Activated naive CD8-positive, alpha-beta T cell treated with anti-CD3 and anti-CD28 coated beads, Interleukin-2, amount 10 ng/mL, durations not matched to agents 7 days and 5 days (primary cell): ENCODE results near the gene C14orf119. TPM values are rescaled to one million over a fixed set of nuclear protein-coding genes. Genes with fewer than 3 reads are reported as not detected.

Experiments
- ATAC-seq: fragments of 150-1000 bp; cut with Tn5 transposase; one replicate; pipeline ENCODE4 v1.10.0; 2021; ENCODE audit warnings: low read depth, moderate library complexity
- POLR2A ChIA-PET: fragments of 350-600 bp; sonication (Branson Sonifier 250); formaldehyde crosslinking; loops from one replicate; lab custom pipeline; 2021; ENCODE audit warnings: antibody characterized with exemption; lab: Charles Lee
- DNase-seq: peaks from one replicate; pipeline ENCODE4 v3.0.0; 2021
- H3K27ac Mint-ChIP-seq: one replicate; pipeline ENCODE4 v1.8.0; 2022; ENCODE audit warnings: mild to moderate bottlenecking, mixed read lengths
- H3K27me3 Mint-ChIP-seq: one replicate; pipeline ENCODE4 v1.8.0; 2022; ENCODE audit warnings: mild to moderate bottlenecking, moderate library complexity, mixed read lengths
- H3K36me3 Mint-ChIP-seq: one replicate; pipeline ENCODE4 v1.8.0; 2021; ENCODE audit warnings: mild to moderate bottlenecking, mixed read lengths
- H3K4me1 Mint-ChIP-seq: one replicate; pipeline ENCODE4 v1.8.0; 2021; ENCODE audit warnings: mixed read lengths
- H3K4me3 Mint-ChIP-seq: one replicate; pipeline ENCODE4 v1.8.0; 2022; ENCODE audit warnings: mild to moderate bottlenecking, moderate library complexity, mixed read lengths
- H3K9me3 Mint-ChIP-seq: one replicate; pipeline ENCODE4 v1.8.0; 2021; ENCODE audit warnings: mixed read lengths
- total RNA-seq, 2 experiments: library from RNA; stranded (reverse); gene quantifications; one replicate each; pipeline ENCODE4 v1.2.3, GENCODE V29; 2021

Gene C14orf119
- total RNA-seq, 2 experiments from 2014 or later = 46.6 to 47.4 TPM

DNA sequence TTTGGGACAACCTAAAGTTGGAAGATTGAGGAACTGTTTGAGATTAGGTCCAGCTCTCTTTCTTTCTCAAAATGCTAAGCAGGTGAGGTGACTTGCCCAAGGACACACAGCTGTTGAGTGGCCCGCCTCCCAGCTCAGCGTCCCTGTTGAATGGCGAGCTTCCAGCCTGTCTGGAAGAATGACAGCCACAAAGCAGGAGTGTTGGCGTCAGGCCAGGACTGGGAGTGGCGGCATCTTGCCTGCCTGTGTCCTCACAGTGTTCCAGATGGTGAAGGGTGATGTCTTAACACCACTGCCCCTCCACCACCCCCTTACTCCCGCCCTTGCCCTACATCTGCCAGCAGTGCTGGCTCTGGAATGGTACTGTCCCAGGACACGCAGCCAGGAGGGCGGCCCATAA, 28.1 kb downstream of the C14orf119 start:
- Mint-ChIP-seq H3K27me3 (no peaks in the 10 kb centered on the region), H3K27ac (no peak overlapping the region), H3K4me3 (no peak overlapping the region), H3K4me1 (peaks cover 32% of the 10 kb centered on the region), H3K36me3 (no peaks in the 10 kb centered on the region), H3K9me3 (no peaks in the 10 kb centered on the region)
- DNase-seq (no peak), ATAC-seq (no peak)
- POLR2A ChIA-PET = no interaction called here

- H3K27me3 Mint-ChIP-seq = no peaks in the 10 kb centered on the region
- ATAC-seq (no peak), DNase-seq (no peak)
- no peak overlapping the region for H3K27ac Mint-ChIP-seq
- no peak overlapping the region for H3K4me3 Mint-ChIP-seq
- H3K4me1 Mint-ChIP-seq = peaks cover 29% of the 10 kb centered on the region
- no peaks in the 10 kb centered on the region for H3K36me3 Mint-ChIP-seq
- H3K9me3 Mint-ChIP-seq = no peaks in the 10 kb centered on the region
- POLR2A ChIA-PET = interaction anchor here (0.9 kb wide), 1 partner anchor 58 kb away, joined by 3 read pairs; no protein-coding TSS in a partner anchor
Measured at GRCh38 chr14:23124337-23124954, 29.1 kb downstream of the C14orf119 start.

GRCh38 chr14:23125011-23125410, 29.7 kb downstream of the C14orf119 start:
- no peaks in the 10 kb centered on the region for H3K27me3 Mint-ChIP-seq
- H3K9me3 Mint-ChIP-seq = no peaks in the 10 kb centered on the region
- ATAC-seq (no peak), DNase-seq (no peak)
- no peaks in the 10 kb centered on the region for H3K36me3 Mint-ChIP-seq
- peaks cover 25% of the 10 kb centered on the region for H3K4me1 Mint-ChIP-seq
- H3K4me3 Mint-ChIP-seq = no peak overlapping the region
- POLR2A ChIA-PET = interaction anchor here (0.9 kb wide), 1 partner anchor 57 kb away, joined by 3 read pairs; no protein-coding TSS in a partner anchor
- no peak overlapping the region for H3K27ac Mint-ChIP-seq

DNA sequence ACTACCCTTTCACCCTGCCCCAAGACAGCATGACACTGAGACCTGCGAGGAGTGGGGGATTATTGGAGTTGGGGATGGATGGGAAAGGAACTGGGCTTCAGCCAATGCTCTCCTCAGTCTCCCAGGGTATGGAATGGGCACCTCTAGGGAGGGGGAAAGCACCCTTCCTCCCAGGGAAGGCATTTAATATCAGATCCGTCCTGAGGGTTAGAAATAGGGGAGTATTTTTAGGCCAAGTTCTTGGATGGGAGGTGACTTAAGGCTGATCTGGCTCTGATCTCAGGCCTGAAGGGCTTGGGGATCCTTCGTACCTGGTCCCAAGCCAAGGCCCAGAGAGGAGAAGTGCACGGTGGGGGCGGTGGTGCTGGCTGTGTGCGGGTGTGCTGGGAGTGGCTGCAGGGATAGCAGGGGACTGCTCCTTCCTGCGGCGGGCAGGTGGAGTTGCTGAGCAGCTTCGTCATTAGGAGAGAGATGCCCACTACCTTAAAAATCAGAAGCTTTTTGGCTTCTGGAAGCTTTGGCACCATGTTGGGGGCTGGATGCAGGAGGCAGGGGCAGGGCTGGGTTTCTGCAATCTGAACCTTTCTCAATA, 30.7 kb downstream of the C14orf119 start:
- no peaks in the 10 kb centered on the region for H3K9me3 Mint-ChIP-seq
- H3K36me3 Mint-ChIP-seq = no peaks in the 10 kb centered on the region
- H3K27ac Mint-ChIP-seq = no peak overlapping the region

DNA sequence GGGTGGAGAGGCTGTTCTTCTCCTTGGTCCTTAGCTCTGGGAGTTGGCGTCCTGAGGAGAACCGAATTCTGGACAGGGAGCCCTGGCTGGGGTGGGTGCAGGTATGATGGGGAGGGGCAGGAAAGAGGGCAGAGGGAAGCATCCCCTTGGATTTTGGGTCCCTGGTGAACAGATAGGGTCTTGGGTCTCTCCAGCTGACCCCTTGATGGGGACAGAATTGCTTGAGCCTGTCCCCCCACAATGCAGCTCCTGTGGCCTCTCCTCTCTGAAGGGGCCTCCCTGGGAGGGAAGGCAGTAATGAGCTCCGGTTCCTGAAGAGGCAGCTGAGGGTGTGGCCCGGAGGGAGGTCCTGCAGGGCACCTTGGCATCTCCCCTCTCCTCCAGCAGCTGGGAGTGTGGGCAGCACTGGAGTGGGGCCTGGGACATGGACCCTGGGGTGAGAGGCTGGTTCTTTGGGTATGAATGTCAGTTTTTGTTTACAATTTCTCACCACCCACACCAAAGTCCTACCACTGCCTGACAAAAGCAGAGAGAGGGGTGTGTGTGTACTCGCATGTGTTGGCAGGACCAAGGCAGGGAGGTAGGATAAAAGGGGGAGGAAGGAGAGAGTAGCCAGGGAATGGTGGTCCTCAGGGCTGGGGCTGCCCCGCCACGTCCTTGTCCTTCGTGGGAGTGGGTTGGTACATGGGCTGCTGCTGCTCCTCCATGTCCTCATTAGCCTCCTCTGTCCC, 31.4 kb downstream of the C14orf119 start:
- no peak overlapping the region for H3K4me3 Mint-ChIP-seq
- DNase-seq (no peak), ATAC-seq (no peak)
- peaks cover 9% of the 10 kb centered on the region for H3K4me1 Mint-ChIP-seq
- POLR2A ChIA-PET = no interaction called here
- no peaks in the 10 kb centered on the region for H3K27me3 Mint-ChIP-seq
- H3K9me3 Mint-ChIP-seq = no peaks in the 10 kb centered on the region
- H3K27ac Mint-ChIP-seq = no peak overlapping the region
- H3K36me3 Mint-ChIP-seq = no peaks in the 10 kb centered on the region

More for the DNA sequence above, 30.7 kb downstream of the C14orf119 start:
- no peak overlapping the region for H3K4me3 Mint-ChIP-seq
- POLR2A ChIA-PET = no interaction called here
- no peaks in the 10 kb centered on the region for H3K27me3 Mint-ChIP-seq
- no peak for ATAC-seq
- H3K4me1 Mint-ChIP-seq = peaks cover 15% of the 10 kb centered on the region
- DNase-seq = no peak

GRCh38 chr14:23127861-23128260, 32.6 kb downstream of the C14orf119 start:
- DNase-seq (no peak), ATAC-seq (no peak)
- POLR2A ChIA-PET = no interaction called here
- H3K4me1 Mint-ChIP-seq = peaks cover 9% of the 10 kb centered on the region
- no peak overlapping the region for H3K4me3 Mint-ChIP-seq
- no peaks in the 10 kb centered on the region for H3K36me3 Mint-ChIP-seq
- H3K9me3 Mint-ChIP-seq = no peaks in the 10 kb centered on the region
- H3K27me3 Mint-ChIP-seq = no peaks in the 10 kb centered on the region
- H3K27ac Mint-ChIP-seq = peak overlapping the region; percentile 52

DNA sequence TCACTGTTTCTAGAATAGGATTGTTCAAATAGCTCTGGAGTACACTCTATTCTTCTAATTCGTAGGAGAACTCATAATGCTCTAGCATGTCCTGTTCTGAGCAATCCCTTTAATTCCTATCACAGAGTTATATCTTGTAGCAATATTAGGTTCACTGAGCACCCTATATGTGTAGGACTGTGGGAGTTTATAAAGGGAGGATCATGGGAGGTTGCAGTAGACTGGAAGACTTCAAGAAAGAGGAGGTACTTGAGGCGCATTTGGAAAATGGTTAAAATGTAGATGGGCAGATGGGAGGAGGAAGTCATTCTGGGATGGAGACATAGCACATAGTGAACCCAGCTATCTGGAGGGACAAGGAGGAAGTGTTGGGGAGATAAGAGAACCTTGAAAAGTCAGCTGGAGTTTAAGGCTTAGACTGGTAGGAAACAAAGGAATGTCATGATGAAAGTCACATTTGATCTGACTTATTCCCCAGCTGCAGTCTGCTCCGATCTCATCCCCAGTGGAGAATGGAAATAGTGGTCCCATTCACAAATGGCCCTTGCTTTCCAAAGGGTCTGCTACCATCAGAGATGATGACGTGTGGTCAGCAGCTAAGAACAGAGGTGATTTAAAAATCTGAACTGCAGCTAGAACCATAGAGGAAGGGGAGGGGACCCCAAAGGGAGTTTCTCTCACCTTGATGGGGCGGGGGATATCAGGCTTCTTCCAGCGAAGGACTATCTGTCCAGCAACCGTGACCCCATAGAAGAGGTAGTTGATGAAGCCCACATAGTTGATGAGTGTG, 33.9 kb downstream of the C14orf119 start:
- no peak overlapping the region for H3K4me3 Mint-ChIP-seq
- H3K9me3 Mint-ChIP-seq = no peaks in the 10 kb centered on the region
- H3K4me1 Mint-ChIP-seq = peaks cover 12% of the 10 kb centered on the region
- no peak overlapping the region for H3K27ac Mint-ChIP-seq
- POLR2A ChIA-PET = no interaction called here
- ATAC-seq (no peak), DNase-seq (no peak)
- no peaks in the 10 kb centered on the region for H3K36me3 Mint-ChIP-seq
- peaks cover 2% of the 10 kb centered on the region for H3K27me3 Mint-ChIP-seq

DNA sequence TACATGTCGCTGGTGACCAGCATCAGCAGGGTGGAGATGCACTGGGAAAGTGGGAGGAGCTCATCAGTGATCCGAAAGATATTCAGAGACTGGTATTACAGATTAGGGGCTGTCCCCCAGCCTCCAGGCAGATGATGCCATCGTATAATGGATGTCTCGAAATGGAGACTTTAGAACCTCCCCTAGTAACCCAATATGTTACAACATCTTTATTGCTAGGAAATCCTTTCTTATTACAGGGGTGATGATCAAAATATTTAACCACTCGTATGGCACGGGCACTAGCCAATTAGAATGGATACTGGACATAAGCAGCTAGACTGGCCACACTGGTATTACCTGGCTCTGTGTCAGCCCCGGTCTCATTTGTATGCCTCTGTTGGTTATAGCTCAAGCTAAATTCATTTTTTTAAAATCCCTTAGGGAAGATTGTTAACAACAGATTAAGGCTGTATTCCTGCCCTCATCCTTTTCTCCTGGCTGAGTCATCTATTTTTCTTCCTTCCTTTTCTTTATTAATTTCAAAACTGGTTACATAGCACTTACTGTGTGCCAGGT, 34.5 kb downstream of the C14orf119 start:
- no peak overlapping the region for H3K4me3 Mint-ChIP-seq
- H3K27me3 Mint-ChIP-seq = peaks cover 2% of the 10 kb centered on the region
- ATAC-seq (no peak), DNase-seq (no peak)
- peaks cover 12% of the 10 kb centered on the region for H3K4me1 Mint-ChIP-seq
- no peaks in the 10 kb centered on the region for H3K9me3 Mint-ChIP-seq
- H3K27ac Mint-ChIP-seq = no peak overlapping the region
- POLR2A ChIA-PET = no interaction called here
- no peaks in the 10 kb centered on the region for H3K36me3 Mint-ChIP-seq

- Mint-ChIP-seq H3K4me3 (no peak overlapping the region), H3K9me3 (no peaks in the 10 kb centered on the region), H3K36me3 (no peaks in the 10 kb centered on the region), H3K27ac (no peak overlapping the region), H3K4me1 (peaks cover 12% of the 10 kb centered on the region), H3K27me3 (peaks cover 2% of the 10 kb centered on the region)
- no peak for ATAC-seq
- POLR2A ChIA-PET = no interaction called here
- no peak for DNase-seq
Measured at GRCh38 chr14:23130871-23131270, 35.6 kb downstream of the C14orf119 start.

- Mint-ChIP-seq H3K36me3 (no peaks in the 10 kb centered on the region), H3K4me3 (no peak overlapping the region), H3K4me1 (peaks cover 13% of the 10 kb centered on the region), H3K27me3 (peaks cover 2% of the 10 kb centered on the region), H3K9me3 (no peaks in the 10 kb centered on the region), H3K27ac (no peak overlapping the region)
- no peak for ATAC-seq
- POLR2A ChIA-PET = no interaction called here
- DNase-seq = no peak
Measured at GRCh38 chr14:23131482-23131881, 36.2 kb downstream of the C14orf119 start.

DNA sequence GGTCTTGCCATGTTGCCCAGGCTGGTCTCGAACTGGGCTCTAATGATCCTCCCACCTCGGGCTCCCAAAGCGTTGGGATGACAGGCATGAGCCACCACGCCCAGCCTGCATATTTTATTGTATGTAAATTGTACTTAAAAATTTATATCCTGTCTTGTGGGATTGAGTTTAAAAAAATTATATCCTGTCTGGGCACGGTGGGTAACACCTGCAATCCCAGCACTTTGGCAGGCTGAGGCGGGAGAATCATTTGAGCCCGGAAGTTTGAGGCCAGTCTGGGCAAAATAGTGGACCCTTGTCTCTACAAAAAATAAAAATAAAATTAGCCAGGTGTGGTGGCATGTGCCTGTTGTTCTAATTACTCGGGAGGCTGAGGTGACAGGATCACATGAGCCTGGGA, 37.7 kb downstream of the C14orf119 start:
- peaks cover 2% of the 10 kb centered on the region for H3K27me3 Mint-ChIP-seq
- no peaks in the 10 kb centered on the region for H3K36me3 Mint-ChIP-seq
- DNase-seq (no peak), ATAC-seq (no peak)
- POLR2A ChIA-PET = interaction anchor here (0.7 kb wide), 1 partner anchor 8 kb away, joined by 3 read pairs; no protein-coding TSS in a partner anchor
- peaks cover 10% of the 10 kb centered on the region for H3K4me1 Mint-ChIP-seq
- no peaks in the 10 kb centered on the region for H3K9me3 Mint-ChIP-seq
- no peak overlapping the region for H3K27ac Mint-ChIP-seq
- H3K4me3 Mint-ChIP-seq = no peak overlapping the region

- peaks cover 4% of the 10 kb centered on the region for H3K4me1 Mint-ChIP-seq
- H3K9me3 Mint-ChIP-seq = no peaks in the 10 kb centered on the region
- peaks cover 2% of the 10 kb centered on the region for H3K27me3 Mint-ChIP-seq
- ATAC-seq (no peak), DNase-seq (no peak)
- no peak overlapping the region for H3K4me3 Mint-ChIP-seq
- no peaks in the 10 kb centered on the region for H3K36me3 Mint-ChIP-seq
- H3K27ac Mint-ChIP-seq = no peak overlapping the region
- POLR2A ChIA-PET = no interaction called here
Measured at GRCh38 chr14:23136566-23137133, 41.3 kb downstream of the C14orf119 start.
